ENCODE results near the gene PSMA7.

PSMA7 gene

GRCh38 chr20:62137478-62138203 is 5.6 kb downstream of the PSMA7 start:
- no peak for DNase-seq

- DNase-seq: no peak
Observed at GRCh38 chr20:62137092-62137384, 6.2 kb downstream of the PSMA7 start.

GRCh38 chr20:62136283-62137091 is 6.7 kb downstream of the PSMA7 start:
- peak in 31 of 58 donors; percentile 7 to 71 (median 28) for DNase-seq

- DNase-seq: no peak
Observed at GRCh38 chr20:62135573-62136266, 7.5 kb downstream of the PSMA7 start.

- peak in 1 of 58 donors; percentile 52 for DNase-seq
Observed at GRCh38 chr20:62134735-62135231, 8.4 kb downstream of the PSMA7 start.

GRCh38 chr20:62133864-62134263 is 9.3 kb downstream of the PSMA7 start:
- DNase-seq: no peak

GRCh38 chr20:62133051-62133845 is 9.9 kb downstream of the PSMA7 start:
- DNase-seq: no peak

- DNase-seq: peak in 2 of 58 donors; percentile 15 to 36
Observed at GRCh38 chr20:62132421-62132820, 10.8 kb downstream of the PSMA7 start.

- DNase-seq: no peak
Observed at GRCh38 chr20:62131560-62132320, 11.5 kb downstream of the PSMA7 start.

GRCh38 chr20:62129731-62130531 is 13.3 kb downstream of the PSMA7 start:
- DNase-seq: peak in 1 of 58 donors; percentile 50

- DNase-seq: no peak
Observed at GRCh38 chr20:62128502-62128901, 14.7 kb downstream of the PSMA7 start.

GRCh38 chr20:62127799-62128198 is 15.4 kb downstream of the PSMA7 start:
- no peak for DNase-seq

- no peak for DNase-seq
Observed at GRCh38 chr20:62126141-62126540, 17.1 kb downstream of the PSMA7 start.

- no peak for DNase-seq
Observed at GRCh38 chr20:62123450-62124118, 19.6 kb downstream of the PSMA7 start.

GRCh38 chr20:62122654-62123449 is 20.3 kb downstream of the PSMA7 start:
- DNase-seq: peak in 4 of 58 donors; percentile 14 to 38 (median 28)

- peak; percentile 55 to 97 (median 93) for DNase-seq
Observed at GRCh38 chr20:62121776-62122653, 21.2 kb downstream of the PSMA7 start, which contains the start of gene LSM14B. LSM14B (plus strand) TSS chr20:62122475; CDS start chr20:62122667, 192 bp downstream.

Data from anterior cingulate cortex (tissue), 58 donors.